Mesothelial cell of epicardium (in vitro differentiated cells): ENCODE measurements around the gene NFASC. TPM values are rescaled to one million over a fixed set of nuclear protein-coding genes. Genes with fewer than 3 reads are reported as not detected.

Source experiments
- DNase-seq, 2 experiments: peaks; one replicate each; pipeline ENCODE4 v3.0.0; 2021; ENCODE audit warnings: low spot score in 2 of 2; ENCODE audit not compliant: unreplicated experiment in 2 of 2
- H3K27ac Mint-ChIP-seq: 2 replicates; pipeline ENCODE4 v1.8.0; 2021; ENCODE audit warnings: mixed read lengths
- H3K27me3 Mint-ChIP-seq: 2 replicates; pipeline ENCODE4 v1.8.0; 2021; ENCODE audit warnings: low read depth, mixed read lengths
- H3K36me3 Mint-ChIP-seq: 2 replicates; pipeline ENCODE4 v1.8.0; 2021; ENCODE audit warnings: mixed read lengths
- H3K4me1 Mint-ChIP-seq: 2 replicates; pipeline ENCODE4 v1.8.0; 2021; ENCODE audit warnings: mixed read lengths
- H3K4me3 Mint-ChIP-seq: 2 replicates; pipeline ENCODE4 v1.8.0; 2021; ENCODE audit warnings: mild to moderate bottlenecking, moderate library complexity, mixed read lengths
- H3K9me3 Mint-ChIP-seq: 2 replicates; pipeline ENCODE4 v1.8.0; 2021; ENCODE audit warnings: mixed read lengths
- total RNA-seq: library from RNA; stranded (reverse); gene quantifications from 3 replicates; pipeline ENCODE4 v1.2.1, GENCODE V29; 2021
- TF ChIP-seq, protein P1 (sequence below): fragments of 200-600 bp; sonication (generic); IDR thresholded peaks from one replicate; pipeline ENCODE4 v1.5.0; 2021; ENCODE audit warnings: antibody characterized with exemption; ENCODE audit not compliant: unreplicated experiment

Gene NFASC
- total RNA-seq, 1 donor from 2014 or later: 0.72 TPM

DNA sequence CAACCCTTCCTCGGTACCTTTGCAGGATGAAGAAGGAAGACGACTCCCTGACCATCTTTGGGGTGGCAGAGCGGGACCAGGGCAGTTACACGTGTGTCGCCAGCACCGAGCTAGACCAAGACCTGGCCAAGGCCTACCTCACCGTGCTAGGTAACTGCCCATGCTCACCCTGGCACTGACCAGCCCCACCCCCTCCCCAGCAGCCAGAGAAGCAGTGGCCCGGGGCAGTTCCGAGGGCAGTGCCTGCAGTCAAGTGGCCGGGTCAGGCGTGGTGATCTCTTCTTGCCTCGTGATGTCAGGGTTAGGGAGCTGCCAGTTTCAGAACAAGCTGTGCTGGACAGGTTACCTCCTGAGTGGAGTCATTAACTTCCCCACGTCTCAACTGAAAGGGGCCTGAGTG is 106.0 kb downstream of the NFASC start:
- no peaks in the 10 kb centered on the region for H3K36me3 Mint-ChIP-seq
- H3K27me3 Mint-ChIP-seq: peaks cover 38% of the 10 kb centered on the region
- no peak for DNase-seq
- H3K4me1 Mint-ChIP-seq: no peaks in the 10 kb centered on the region
- H3K4me3 Mint-ChIP-seq: no peak overlapping the region
- no peaks in the 10 kb centered on the region for H3K9me3 Mint-ChIP-seq
- H3K27ac Mint-ChIP-seq: no peak overlapping the region
- TF ChIP-seq, protein P1, sequence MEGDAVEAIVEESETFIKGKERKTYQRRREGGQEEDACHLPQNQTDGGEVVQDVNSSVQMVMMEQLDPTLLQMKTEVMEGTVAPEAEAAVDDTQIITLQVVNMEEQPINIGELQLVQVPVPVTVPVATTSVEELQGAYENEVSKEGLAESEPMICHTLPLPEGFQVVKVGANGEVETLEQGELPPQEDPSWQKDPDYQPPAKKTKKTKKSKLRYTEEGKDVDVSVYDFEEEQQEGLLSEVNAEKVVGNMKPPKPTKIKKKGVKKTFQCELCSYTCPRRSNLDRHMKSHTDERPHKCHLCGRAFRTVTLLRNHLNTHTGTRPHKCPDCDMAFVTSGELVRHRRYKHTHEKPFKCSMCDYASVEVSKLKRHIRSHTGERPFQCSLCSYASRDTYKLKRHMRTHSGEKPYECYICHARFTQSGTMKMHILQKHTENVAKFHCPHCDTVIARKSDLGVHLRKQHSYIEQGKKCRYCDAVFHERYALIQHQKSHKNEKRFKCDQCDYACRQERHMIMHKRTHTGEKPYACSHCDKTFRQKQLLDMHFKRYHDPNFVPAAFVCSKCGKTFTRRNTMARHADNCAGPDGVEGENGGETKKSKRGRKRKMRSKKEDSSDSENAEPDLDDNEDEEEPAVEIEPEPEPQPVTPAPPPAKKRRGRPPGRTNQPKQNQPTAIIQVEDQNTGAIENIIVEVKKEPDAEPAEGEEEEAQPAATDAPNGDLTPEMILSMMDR: no peak

DNA sequence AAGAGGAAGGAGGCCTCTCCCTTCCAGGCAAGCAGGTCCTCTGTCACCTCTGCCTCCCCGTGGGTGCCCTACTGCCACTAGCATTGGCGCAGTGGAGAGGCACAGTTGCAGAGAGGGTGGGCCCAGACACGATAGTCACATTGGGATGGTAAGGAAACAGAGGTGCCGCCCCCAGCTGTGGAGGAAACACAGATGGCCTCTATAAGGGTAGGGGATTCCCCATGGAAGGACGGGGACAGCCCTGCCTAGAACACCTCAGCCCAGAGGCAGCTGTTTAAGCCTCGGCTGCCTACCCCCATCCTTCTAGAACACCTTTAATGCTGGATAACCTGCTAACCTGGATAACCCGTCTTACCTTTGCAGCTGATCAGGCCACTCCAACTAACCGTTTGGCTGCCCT is 106.7 kb downstream of the NFASC start:
- Mint-ChIP-seq H3K27ac (no peak overlapping the region), H3K36me3 (no peaks in the 10 kb centered on the region), H3K9me3 (no peaks in the 10 kb centered on the region), H3K4me3 (no peak overlapping the region), H3K4me1 (no peaks in the 10 kb centered on the region), H3K27me3 (peaks cover 31% of the 10 kb centered on the region)
- DNase-seq: no peak
- TF ChIP-seq, protein P1: no peak

DNA sequence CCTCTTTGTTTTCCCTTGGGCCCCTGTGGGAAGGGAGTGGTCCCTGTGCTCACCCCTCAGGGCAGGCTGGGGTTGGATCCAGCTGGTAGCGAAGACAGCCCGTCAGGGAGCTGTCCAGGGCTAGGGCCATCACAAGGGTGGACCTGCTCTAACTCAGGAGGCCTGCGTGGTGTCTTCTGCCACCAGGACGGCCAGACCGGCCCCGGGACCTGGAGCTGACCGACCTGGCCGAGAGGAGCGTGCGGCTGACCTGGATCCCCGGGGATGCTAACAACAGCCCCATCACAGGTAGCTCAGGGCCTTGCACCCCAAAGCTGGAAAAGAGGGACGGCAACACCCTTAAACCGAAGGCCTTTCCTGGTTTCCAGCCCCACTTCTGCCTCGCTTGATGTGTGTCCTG is 108.1 kb downstream of the NFASC start:
- no peaks in the 10 kb centered on the region for H3K4me1 Mint-ChIP-seq
- no peak overlapping the region for H3K27ac Mint-ChIP-seq
- no peaks in the 10 kb centered on the region for H3K9me3 Mint-ChIP-seq
- no peak overlapping the region for H3K4me3 Mint-ChIP-seq
- TF ChIP-seq, protein P1: no peak
- H3K27me3 Mint-ChIP-seq: peaks cover 18% of the 10 kb centered on the region
- no peaks in the 10 kb centered on the region for H3K36me3 Mint-ChIP-seq
- no peak for DNase-seq

DNA sequence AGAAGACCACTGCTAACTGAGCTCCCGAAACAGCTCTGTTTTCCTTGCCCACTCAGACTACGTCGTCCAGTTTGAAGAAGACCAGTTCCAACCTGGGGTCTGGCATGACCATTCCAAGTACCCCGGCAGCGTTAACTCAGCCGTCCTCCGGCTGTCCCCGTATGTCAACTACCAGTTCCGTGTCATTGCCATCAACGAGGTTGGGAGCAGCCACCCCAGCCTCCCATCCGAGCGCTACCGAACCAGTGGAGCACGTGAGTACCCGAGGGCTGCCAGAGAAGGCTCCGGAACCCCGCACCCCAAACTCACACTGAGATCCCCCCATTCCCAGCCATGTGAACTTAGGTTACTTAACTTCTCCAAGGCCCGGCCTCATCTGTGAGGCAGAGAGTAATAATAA is 108.6 kb downstream of the NFASC start:
- no peak overlapping the region for H3K4me3 Mint-ChIP-seq

DNA sequence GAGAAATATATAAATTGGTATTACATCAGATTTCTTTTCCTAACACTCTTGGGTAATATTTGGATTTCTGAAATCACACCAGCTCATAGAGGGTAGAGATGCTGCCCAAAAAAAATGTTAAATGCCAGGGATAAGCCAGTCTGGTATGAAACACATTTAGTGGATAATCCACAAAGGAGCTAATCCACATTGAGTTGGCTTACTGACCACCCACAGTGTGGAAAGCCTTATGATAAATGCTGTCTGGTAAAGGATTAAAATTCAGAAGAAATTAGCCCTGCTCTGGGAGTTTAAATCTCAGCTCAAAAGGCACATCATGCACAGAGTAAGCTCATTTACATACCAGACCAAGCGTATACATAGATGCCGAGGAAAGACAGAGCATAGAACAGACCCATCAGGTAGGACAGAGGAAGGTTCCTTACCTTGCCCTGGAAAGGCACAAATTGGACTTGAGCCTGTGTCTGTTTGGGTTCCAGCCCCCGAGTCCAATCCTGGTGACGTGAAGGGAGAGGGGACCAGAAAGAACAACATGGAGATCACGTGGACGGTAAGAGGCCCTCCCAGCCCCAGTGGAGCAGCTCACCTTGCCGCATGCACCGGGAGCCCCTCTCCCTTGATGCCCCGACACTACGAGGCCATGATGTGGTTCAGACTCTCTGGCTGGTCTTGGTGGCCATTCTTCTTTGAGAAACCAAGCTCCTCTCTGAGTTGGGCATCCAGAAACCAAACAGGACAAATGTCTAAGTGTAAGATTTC is 109.4 kb downstream of the NFASC start:
- Mint-ChIP-seq H3K4me3 (no peak overlapping the region), H3K27ac (no peak overlapping the region), H3K4me1 (no peaks in the 10 kb centered on the region), H3K9me3 (no peaks in the 10 kb centered on the region), H3K27me3 (peaks cover 12% of the 10 kb centered on the region), H3K36me3 (no peaks in the 10 kb centered on the region)
- DNase-seq: no peak
- TF ChIP-seq, protein P1: no peak

More for the DNA sequence above, 108.6 kb downstream of the NFASC start:
- H3K9me3 Mint-ChIP-seq: no peaks in the 10 kb centered on the region
- H3K4me1 Mint-ChIP-seq: no peaks in the 10 kb centered on the region
- TF ChIP-seq, protein P1: no peak
- no peak overlapping the region for H3K27ac Mint-ChIP-seq
- no peak for DNase-seq
- no peaks in the 10 kb centered on the region for H3K36me3 Mint-ChIP-seq
- H3K27me3 Mint-ChIP-seq: peaks cover 15% of the 10 kb centered on the region
